ENCODE measurements around the gene RFTN1.

The RFTN1 gene

GRCh38 chr3:16447135-16447534, 66.4 kb downstream of the RFTN1 start:
- no peak for TF ChIP-seq CTCF (conservative IDR thresholded peaks at IDR 0.05; ENCODE audit: low read length)
- H3K4me3 ChIP-seq (ENCODE audit: low read length): no peak overlapping the region
- no peak for DNase-seq (ENCODE audit: low read depth)

GRCh38 chr3:16444344-16444743, 69.2 kb downstream of the RFTN1 start:
- DNase-seq (ENCODE audit: low read depth): no peak
- no peak for TF ChIP-seq CTCF (conservative IDR thresholded peaks at IDR 0.05; ENCODE audit: low read length)
- no peak overlapping the region for H3K4me3 ChIP-seq (ENCODE audit: low read length)

- no peak for TF ChIP-seq CTCF (conservative IDR thresholded peaks at IDR 0.05; ENCODE audit: low read length)
- no peak for DNase-seq (ENCODE audit: low read depth)
Observed at GRCh38 chr3:16442730-16443129, 70.8 kb downstream of the RFTN1 start.

GRCh38 chr3:16441371-16441875, 72.1 kb downstream of the RFTN1 start:
- TF ChIP-seq CTCF (conservative IDR thresholded peaks at IDR 0.05; ENCODE audit: low read length): no peak
- 0 out of 2 replicates have a peak overlapping the region, but pooled peaks have one; percentile 5 for H3K4me3 ChIP-seq (ENCODE audit: low read length)
- peak; percentile 94 for DNase-seq (ENCODE audit: low read depth)

More at GRCh38 chr3:16442730-16443129, 70.8 kb downstream of the RFTN1 start:
- H3K4me3 ChIP-seq (ENCODE audit: low read length): no peak overlapping the region

- DNase-seq (ENCODE audit: low read depth): peak; percentile 24
- no peak for TF ChIP-seq CTCF (conservative IDR thresholded peaks at IDR 0.05; ENCODE audit: low read length)
- no peak overlapping the region for H3K4me3 ChIP-seq (ENCODE audit: low read length)
Observed at GRCh38 chr3:16439848-16440708, 73.4 kb downstream of the RFTN1 start.

GRCh38 chr3:16439163-16439847, 74.2 kb downstream of the RFTN1 start:
- DNase-seq (ENCODE audit: low read depth): peak; percentile 79
- no peak for TF ChIP-seq CTCF (conservative IDR thresholded peaks at IDR 0.05; ENCODE audit: low read length)
- H3K4me3 ChIP-seq (ENCODE audit: low read length): no peak overlapping the region

Data from AG10803 (cell line).